ENCODE measurements around the gene E4F1. TPM values are rescaled to one million over a fixed set of nuclear protein-coding genes. Genes with fewer than 3 reads are reported as not detected.

The E4F1 gene
- total and polyA plus RNA-seq, 10 of the 15 experiments (the other 5 are each of a cell fraction or from before 2014, with no cell fraction given) = 0.23 to 36.5 (median 14.5) TPM

DNA sequence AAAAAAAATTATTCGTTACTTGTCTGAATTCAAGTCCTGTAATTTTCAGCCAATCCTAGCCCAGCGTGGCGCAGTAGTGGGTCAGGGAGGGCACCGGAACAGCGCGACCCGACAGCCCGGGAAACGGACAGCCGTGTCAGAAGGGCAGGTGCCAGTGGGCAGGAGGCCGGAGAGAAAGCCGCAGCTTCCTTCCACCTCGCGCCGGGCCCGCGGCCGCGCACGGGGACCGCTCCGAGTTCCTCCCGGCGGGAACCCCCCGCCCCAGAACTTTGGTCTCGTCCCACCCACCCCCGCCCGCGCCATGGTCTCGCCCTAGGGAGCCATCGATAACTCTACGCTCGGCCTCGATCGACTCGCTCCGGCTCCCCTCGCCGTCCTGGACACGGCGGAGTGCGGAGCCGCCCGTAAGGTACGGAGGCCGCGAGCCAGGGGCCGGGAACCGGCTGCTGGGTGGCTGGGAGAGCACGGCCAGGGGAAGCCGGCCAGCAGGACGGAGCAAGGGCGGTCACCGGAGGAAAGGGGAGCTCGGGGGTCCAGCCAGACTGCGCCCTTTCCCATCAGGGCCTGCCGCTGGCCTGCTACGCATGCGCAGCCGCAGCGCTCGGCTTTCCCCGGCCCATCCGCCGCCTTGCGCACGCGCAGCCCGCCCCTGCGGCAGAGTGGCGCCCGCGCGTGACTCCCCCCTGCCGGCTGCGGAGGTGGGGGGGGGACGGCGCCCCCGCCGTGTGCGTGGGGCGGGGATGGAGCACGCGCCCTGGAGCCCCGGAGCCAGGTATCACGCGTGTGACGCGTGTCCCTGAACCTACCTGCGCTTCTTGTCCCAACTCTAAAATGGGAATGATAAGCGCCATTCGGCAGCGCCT is 18.1 kb upstream of the E4F1 start, which contains the start of gene MLST8 (continued):
- TF ChIP-seq ASH2L (IDR thresholded peaks at IDR 0.05; ENCODE audit: borderline replicate concordance, low read depth) (peak; percentile 58; the same call in 1 of the 2 replicates), MYB (IDR thresholded peaks at IDR 0.05; ENCODE audit: borderline replicate concordance, low read depth, low read length) (no peak), IKZF1 (conservative IDR thresholded peaks at IDR 0.05) (peak; percentile 100), ZNF622 (IDR thresholded peaks at IDR 0.05) (no peak), CHD4 (IDR thresholded peaks at IDR 0.05) (no peak), NFYB (IDR thresholded peaks at IDR 0.05; ENCODE audit: insufficient read depth, low read depth, low read length) (peak; percentile 31; the same call in 1 of the 2 replicates), STAT3 (IDR thresholded peaks at IDR 0.05; ENCODE audit: low read depth, low read length) (no peak), FOS (IDR thresholded peaks at IDR 0.05; ENCODE audit: borderline replicate concordance, extremely low read depth, insufficient read length) (no peak), NRF1 (conservative IDR thresholded peaks at IDR 0.05; ENCODE audit: low read depth, low read length) (peak; percentile 96), FOXM1 (IDR thresholded peaks at IDR 0.05; ENCODE audit: low read depth, low read length) (no peak), E4F1 (IDR thresholded peaks at IDR 0.05; ENCODE audit: borderline replicate concordance, partially characterized antibody) (no peak), HDGF (IDR thresholded peaks at IDR 0.05) (no peak; the same call in 1 of the 2 replicates), ZNF274 (IDR thresholded peaks at IDR 0.05; ENCODE audit: insufficient read depth, insufficient read length) (no peak), RUNX3 (IDR thresholded peaks at IDR 0.05; ENCODE audit: low read length) (peak; percentile 57), ZBED1 (IDR thresholded peaks at IDR 0.05; ENCODE audit: borderline replicate concordance) (no peak; the same call in 1 of the 2 replicates), RAD51 (IDR thresholded peaks at IDR 0.05) (peak; percentile 41; the same call in 1 of the 2 replicates), NFXL1 (IDR thresholded peaks at IDR 0.05; ENCODE audit: borderline replicate concordance) (0 out of 2 replicates have a peak, but pooled peaks have one; percentile 36), PAX5 (IDR thresholded peaks at IDR 0.05; ENCODE audit: borderline replicate concordance, low read depth, low read length) (peak; percentile 12; the same call in 1 of the 2 replicates), CEBPZ (IDR thresholded peaks at IDR 0.05; ENCODE audit: low read depth, low read length) (0 out of 2 replicates have a peak, but pooled peaks have one; percentile 35), YY1 (IDR thresholded peaks at IDR 0.05; ENCODE audit: low read depth, low read length) (peak; percentile 87), POLR2A (IDR thresholded peaks at IDR 0.05; ENCODE audit: low read depth, low read length) (peak; percentile 92), TAF1 (IDR thresholded peaks at IDR 0.05; ENCODE audit: borderline replicate concordance, low read depth, low read length) (peak; percentile 86), CHD2 (IDR thresholded peaks at IDR 0.05; ENCODE audit: borderline replicate concordance, low read depth, low read length) (0 out of 2 replicates have a peak, but pooled peaks have one; percentile 33)
- TF ChIP-seq, protein P1, sequence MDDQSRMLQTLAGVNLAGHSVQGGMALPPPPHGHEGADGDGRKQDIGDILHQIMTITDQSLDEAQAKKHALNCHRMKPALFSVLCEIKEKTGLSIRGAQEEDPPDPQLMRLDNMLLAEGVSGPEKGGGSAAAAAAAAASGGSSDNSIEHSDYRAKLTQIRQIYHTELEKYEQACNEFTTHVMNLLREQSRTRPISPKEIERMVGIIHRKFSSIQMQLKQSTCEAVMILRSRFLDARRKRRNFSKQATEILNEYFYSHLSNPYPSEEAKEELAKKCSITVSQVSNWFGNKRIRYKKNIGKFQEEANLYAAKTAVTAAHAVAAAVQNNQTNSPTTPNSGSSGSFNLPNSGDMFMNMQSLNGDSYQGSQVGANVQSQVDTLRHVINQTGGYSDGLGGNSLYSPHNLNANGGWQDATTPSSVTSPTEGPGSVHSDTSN (IDR thresholded peaks at IDR 0.05; ENCODE audit: insufficient replicate concordance, low read depth, low read length) = no peak
